Gastroesophageal sphincter (tissue), 4 donors: ENCODE measurements around the gene AKR1B15. TPM values are rescaled to one million over a fixed set of nuclear protein-coding genes. Genes with fewer than 3 reads are reported as not detected.

Experiments used
- ATAC-seq: fragments of 150-250 bp; one replicate; pipeline ENCODE4 v1.9.1; 2016; ENCODE audit warnings: mild to moderate bottlenecking, moderate library complexity
- H3K27ac ChIP-seq, 4 donors: fragments of 200-600 bp; sonication (generic) in 3 of 4; 1 replicate in 3 of 4; 2 replicates in 1 of 4; pipeline ENCODE4 v1.5.1; 2016 to 2019
- H3K27me3 ChIP-seq: fragments of 200-600 bp; sonication (generic); one replicate; pipeline ENCODE4 v1.5.1; 2019
- H3K36me3 ChIP-seq, 2 donors: fragments of 200-600 bp; sonication (generic); one replicate each; pipeline ENCODE4 v1.5.1; 2019; ENCODE audit warnings: control low read depth in 1 of 2
- H3K4me1 ChIP-seq, 3 donors: fragments of 200-600 bp; sonication (generic); 1 replicate in 2 of 3; 2 replicates in 1 of 3; pipeline ENCODE4 v1.5.1; 2016 to 2019; ENCODE audit warnings: control low read depth in 2 of 3
- H3K4me3 ChIP-seq, 2 donors: fragments of 200-600 bp; sonication (generic); one replicate each; pipeline ENCODE4 v1.5.1; 2019; ENCODE audit warnings: mild to moderate bottlenecking in 1 of 2, moderate library complexity in 1 of 2
- H3K9me3 ChIP-seq, 3 donors: fragments of 200-600 bp; sonication (generic); one replicate each; pipeline ENCODE4 v1.5.1; 2017 to 2019; ENCODE audit warnings: control low read depth in 2 of 3
- EP300 ChIP-seq: sonication (generic); formaldehyde crosslinking; IDR thresholded peaks from one replicate; pipeline ENCODE4 v1.6.1; 2017; ENCODE audit warnings: antibody characterized with exemption, mild to moderate bottlenecking
- POLR2A ChIP-seq, 2 donors: fragments of 450-650 bp; IDR thresholded peaks; one replicate each; pipeline ENCODE4 v1.6.1; 2017; ENCODE audit warnings: antibody characterized with exemption in 2 of 2, mild to moderate bottlenecking in 2 of 2, moderate library complexity in 1 of 2
- POLR2AphosphoS5 ChIP-seq: sonication (generic); formaldehyde crosslinking; IDR thresholded peaks from one replicate; pipeline ENCODE4 v1.6.1; 2017; ENCODE audit warnings: antibody characterized with exemption
- WGBS, 2 donors: methylation state at CpG; one replicate each; pipeline ENCODE4 v1.1.5; 2018; ENCODE audit warnings: low coverage in 1 of 2; 5-methylcytosine and 5-hydroxymethylcytosine counted together
- total RNA-seq, 4 donors: library from RNA; depleted of rRNA; stranded (reverse); fragments of >200 nt; gene quantifications; one replicate each; pipeline ENCODE4 v1.1.0, GENCODE V29; 2016
- TF ChIP-seq, protein P1 (sequence below), 4 experiments: fragments of 200-600 bp in 2 of 4; fragments of 450-650 bp in 2 of 4; sonication (generic) in 1 of 4; IDR thresholded peaks; one replicate each; pipeline ENCODE4 v1.5.1; 2017 to 2019; ENCODE audit warnings: antibody characterized with exemption in 4 of 4, mild to moderate bottlenecking in 2 of 4, moderate library complexity in 2 of 4

AKR1B15 gene
- total RNA-seq, 4 donors from 2014 or later, result 0.35 TPM; not detected in 3

DNA sequence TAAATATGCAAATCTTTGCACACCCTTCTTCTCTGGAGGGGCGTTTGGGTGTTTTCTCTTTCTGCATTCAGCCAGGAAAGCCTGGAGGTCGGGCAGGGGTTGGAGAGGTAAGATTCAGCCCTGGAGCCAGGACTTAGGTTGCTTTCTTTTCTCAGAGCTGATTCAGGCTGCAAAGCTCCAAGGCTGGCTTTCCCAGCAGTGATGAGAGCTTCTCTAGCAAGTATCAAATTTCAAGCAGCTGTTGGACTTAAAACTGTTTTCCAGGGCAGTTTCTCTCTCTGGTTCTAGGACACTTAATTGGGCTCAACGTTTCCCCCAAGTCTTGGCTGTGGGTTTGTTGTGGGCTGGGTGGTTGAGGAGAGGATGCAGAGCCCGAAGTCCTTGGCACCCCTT is 20.9 kb upstream of the AKR1B15 start:
- peak; percentile 52 for ATAC-seq
- Histone ChIP-seq H3K9me3 (no peaks in the 10 kb centered on the region), H3K27me3 (peaks cover 7% of the 10 kb centered on the region), H3K27ac (no peak overlapping the region), H3K4me3 (no peak overlapping the region), H3K36me3 (no peaks in the 10 kb centered on the region), H3K4me1 (peaks cover 0 to 8% (median 0%) of the 10 kb centered on the region in 3 donors)
- WGBS, 2 donors, result 0% methylated on average over 1 to 3 of the region's 4 CpGs
- TF ChIP-seq, protein P1, sequence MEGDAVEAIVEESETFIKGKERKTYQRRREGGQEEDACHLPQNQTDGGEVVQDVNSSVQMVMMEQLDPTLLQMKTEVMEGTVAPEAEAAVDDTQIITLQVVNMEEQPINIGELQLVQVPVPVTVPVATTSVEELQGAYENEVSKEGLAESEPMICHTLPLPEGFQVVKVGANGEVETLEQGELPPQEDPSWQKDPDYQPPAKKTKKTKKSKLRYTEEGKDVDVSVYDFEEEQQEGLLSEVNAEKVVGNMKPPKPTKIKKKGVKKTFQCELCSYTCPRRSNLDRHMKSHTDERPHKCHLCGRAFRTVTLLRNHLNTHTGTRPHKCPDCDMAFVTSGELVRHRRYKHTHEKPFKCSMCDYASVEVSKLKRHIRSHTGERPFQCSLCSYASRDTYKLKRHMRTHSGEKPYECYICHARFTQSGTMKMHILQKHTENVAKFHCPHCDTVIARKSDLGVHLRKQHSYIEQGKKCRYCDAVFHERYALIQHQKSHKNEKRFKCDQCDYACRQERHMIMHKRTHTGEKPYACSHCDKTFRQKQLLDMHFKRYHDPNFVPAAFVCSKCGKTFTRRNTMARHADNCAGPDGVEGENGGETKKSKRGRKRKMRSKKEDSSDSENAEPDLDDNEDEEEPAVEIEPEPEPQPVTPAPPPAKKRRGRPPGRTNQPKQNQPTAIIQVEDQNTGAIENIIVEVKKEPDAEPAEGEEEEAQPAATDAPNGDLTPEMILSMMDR (IDR thresholded peaks at IDR 0.05), result no peak
- TF ChIP-seq EP300 (no peak), POLR2AphosphoS5 (no peak), POLR2A (IDR thresholded peaks at IDR 0.05) (no peak)

DNA sequence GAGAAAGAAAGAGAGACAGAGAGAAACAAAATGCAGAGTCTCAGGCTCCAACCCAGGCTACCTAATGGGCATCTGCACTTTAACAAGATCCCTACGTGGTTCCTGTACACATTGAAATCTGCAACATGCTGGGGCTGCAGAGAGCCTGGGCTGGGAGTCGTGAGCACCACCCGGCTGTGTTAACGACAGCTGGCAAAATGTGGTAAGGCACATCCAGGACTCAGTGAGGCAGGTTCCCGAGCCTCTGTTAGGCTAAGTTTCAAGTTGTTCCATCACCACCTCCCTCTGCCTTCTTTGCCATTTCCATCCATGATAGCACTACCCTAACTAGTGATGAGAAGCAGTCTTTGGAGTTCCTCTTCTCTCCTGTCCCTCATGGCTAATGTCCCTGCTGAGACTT is 20.2 kb upstream of the AKR1B15 start:
- TF ChIP-seq POLR2AphosphoS5 (no peak), EP300 (no peak), POLR2A (IDR thresholded peaks at IDR 0.05) (no peak)
- TF ChIP-seq, protein P1 (IDR thresholded peaks at IDR 0.05), result no peak
- no peak for ATAC-seq

DNA sequence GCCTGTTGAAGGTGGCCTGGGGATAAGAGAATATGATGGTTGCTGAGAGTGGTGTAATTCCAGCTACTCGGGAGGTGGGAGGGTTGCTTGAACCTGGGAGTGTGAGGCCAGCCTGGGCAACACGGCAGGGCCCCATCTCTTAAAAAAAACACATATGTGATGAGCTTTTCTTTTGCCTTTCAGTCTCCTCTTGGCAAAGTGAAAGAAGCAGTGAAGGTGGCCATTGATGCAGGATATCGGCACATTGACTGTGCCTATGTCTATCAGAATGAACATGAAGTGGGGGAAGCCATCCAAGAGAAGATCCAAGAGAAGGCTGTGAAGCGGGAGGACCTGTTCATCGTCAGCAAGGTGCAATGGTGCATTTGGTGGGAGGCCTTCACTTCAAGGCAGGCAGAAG is 18.4 kb upstream of the AKR1B15 start:
- ATAC-seq, result no peak
- 87 to 95% methylated on average over 3 to 5 of the region's 5 CpGs for WGBS, 2 donors
- Histone ChIP-seq H3K27me3 (peaks cover 7% of the 10 kb centered on the region), H3K4me1 (peaks cover 0 to 8% (median 0%) of the 10 kb centered on the region in 3 donors), H3K9me3 (no peaks in the 10 kb centered on the region), H3K4me3 (no peak overlapping the region), H3K27ac (no peak overlapping the region), H3K36me3 (no peaks in the 10 kb centered on the region)
- TF ChIP-seq POLR2A (IDR thresholded peaks at IDR 0.05) (no peak), EP300 (no peak), POLR2AphosphoS5 (no peak)
- TF ChIP-seq, protein P1 (IDR thresholded peaks at IDR 0.05), result no peak

More for the DNA sequence above, 20.2 kb upstream of the AKR1B15 start:
- WGBS, 2 donors, result 54 to 88% methylated on average over 4 of the region's 5 CpGs
- peaks cover 7% of the 10 kb centered on the region for H3K27me3 ChIP-seq
- no peaks in the 10 kb centered on the region for H3K36me3 ChIP-seq
- H3K4me1 ChIP-seq, result peaks cover 0 to 8% (median 0%) of the 10 kb centered on the region in 3 donors
- no peak overlapping the region for H3K27ac ChIP-seq
- H3K4me3 ChIP-seq, result no peak overlapping the region
- no peaks in the 10 kb centered on the region for H3K9me3 ChIP-seq

DNA sequence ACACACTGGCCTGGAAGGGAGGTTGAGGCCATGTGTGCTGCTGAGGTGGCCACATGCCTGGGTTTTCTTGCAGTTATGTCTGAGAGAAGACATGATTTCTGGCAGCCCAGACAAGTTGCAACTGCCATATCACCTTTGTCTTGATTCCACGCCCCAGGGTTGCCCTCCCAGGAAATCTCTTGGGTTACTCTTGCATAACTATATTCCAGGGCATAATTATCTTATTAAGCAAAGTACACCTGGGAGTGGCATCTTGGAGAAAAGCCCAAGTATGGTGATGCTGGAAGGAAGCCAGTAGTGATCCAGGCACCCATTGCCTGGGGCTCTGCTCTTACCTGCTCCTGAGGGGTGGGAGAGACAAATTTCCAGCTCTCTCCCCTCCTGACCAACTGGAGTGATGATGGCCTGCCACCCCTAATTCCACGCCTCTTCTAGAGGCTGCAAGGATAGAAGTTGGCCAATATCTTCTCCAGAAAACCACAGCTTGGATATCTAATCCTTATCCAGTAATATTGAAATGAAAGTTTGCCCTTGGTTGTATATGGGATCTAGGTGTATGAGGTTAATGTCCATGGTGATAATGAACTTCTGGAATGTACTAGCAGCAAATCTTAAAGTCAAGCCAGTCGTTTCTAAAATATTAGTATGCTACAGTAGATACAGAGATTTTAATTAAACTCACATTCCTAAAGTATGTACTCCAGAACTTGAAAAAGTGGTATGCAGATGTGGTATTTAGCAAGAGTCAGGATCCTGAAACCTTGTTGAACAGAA is 16.5 kb upstream of the AKR1B15 start:
- WGBS, 2 donors, result 45 to 86% methylated on average over 1 to 2 of the region's 3 CpGs
- no peak for ATAC-seq
- TF ChIP-seq POLR2A (IDR thresholded peaks at IDR 0.05), result no peak
- Histone ChIP-seq H3K4me1 (peaks cover 0 to 9% (median 0%) of the 10 kb centered on the region in 3 donors), H3K36me3 (no peaks in the 10 kb centered on the region), H3K9me3 (no peaks in the 10 kb centered on the region), H3K27ac (no peak overlapping the region), H3K27me3 (peaks cover 7% of the 10 kb centered on the region), H3K4me3 (no peak overlapping the region)

DNA sequence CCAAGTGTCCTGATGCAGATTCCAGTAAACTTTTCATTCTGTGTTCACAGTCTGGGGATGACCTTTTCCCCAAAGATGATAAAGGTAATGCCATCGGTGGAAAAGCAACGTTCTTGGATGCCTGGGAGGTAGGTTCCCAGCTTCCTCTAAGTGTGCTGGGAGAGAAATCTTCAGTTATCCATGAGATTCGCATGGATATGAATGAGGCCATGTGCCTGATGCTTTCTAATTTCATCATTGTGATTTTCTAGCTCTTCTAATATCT is 16.0 kb upstream of the AKR1B15 start:
- Histone ChIP-seq H3K27me3 (peaks cover 7% of the 10 kb centered on the region), H3K9me3 (no peaks in the 10 kb centered on the region), H3K4me1 (peaks cover 0 to 4% (median 0%) of the 10 kb centered on the region in 3 donors), H3K4me3 (no peak overlapping the region), H3K36me3 (no peaks in the 10 kb centered on the region), H3K27ac (no peak overlapping the region)
- ATAC-seq, result no peak
- 80 to 88% methylated on average over 3 of the region's 3 CpGs for WGBS, 2 donors
- TF ChIP-seq, protein P1 (IDR thresholded peaks at IDR 0.05), result no peak
- TF ChIP-seq POLR2AphosphoS5 (no peak), EP300 (no peak), POLR2A (IDR thresholded peaks at IDR 0.05) (no peak)
